ENCODE results near the gene A4GNT. TPM values are rescaled to one million over a fixed set of nuclear protein-coding genes. Genes with fewer than 3 reads are reported as not detected.
"Not testable (repeated sequence)": the region's sequence is repeated elsewhere in the genome, so short reads cannot be mapped to it uniquely, and the experiment has no call there.

The A4GNT gene
- total and polyA plus RNA-seq, 4 experiments from 2014 or later, result not detected

GRCh38 chr3:138103466-138103865, 28.7 kb downstream of the A4GNT start:
- Histone ChIP-seq H3K36me3 (ENCODE audit: insufficient read depth, low read length) (no peaks in the 10 kb centered on the region), H3K27ac (ENCODE audit: low read depth, low read length) (no peak overlapping the region), H3K4me3 (ENCODE audit: low read length in 2 of 2) (no peak overlapping the region), H3K9me3 (ENCODE audit: control insufficient read depth in 1 of 2, low read length in 2 of 2) (no peaks in the 10 kb centered on the region), H3K27me3 (ENCODE audit: insufficient read depth, low read length) (no peaks in the 10 kb centered on the region), H3K4me1 (ENCODE audit: insufficient read depth, low read length) (no peaks in the 10 kb centered on the region)
- DNase-seq, result no peak
- CTCF ChIA-PET (ENCODE audit: partially characterized antibody), result interaction anchor here (1.3 kb wide), 1 partner anchor 33 kb away, joined by 3 read pairs; no protein-coding TSS in a partner anchor
- intact Hi-C loops (cut with micrococcal nuclease), result no loop called here
- Mint-ChIP-seq H3K4me3 (no peak overlapping the region), H3K4me1 (no peaks in the 10 kb centered on the region), H3K9me3 (peaks cover 0 to 2% (median 0%) of the 10 kb centered on the region in 8 donors), H3K27me3 (peaks cover 3 to 6% of the 10 kb centered on the region in 2 donors), H3K27ac (no peak overlapping the region), H3K36me3 (no peaks in the 10 kb centered on the region)
- POLR2A ChIA-PET (ENCODE audit: partially characterized antibody), result no interaction called here

- H3K4me1 ChIP-seq (ENCODE audit: insufficient read depth, low read length); POLR2A ChIA-PET (ENCODE audit: partially characterized antibody); H3K27ac Mint-ChIP-seq; H3K27me3 ChIP-seq (ENCODE audit: insufficient read depth, low read length); H3K9me3 ChIP-seq (ENCODE audit: control insufficient read depth in 1 of 2, low read length in 2 of 2); H3K36me3 ChIP-seq (ENCODE audit: insufficient read depth, low read length); H3K27ac ChIP-seq (ENCODE audit: low read depth, low read length); H3K36me3 Mint-ChIP-seq; H3K9me3 Mint-ChIP-seq; H3K4me1 Mint-ChIP-seq; H3K4me3 ChIP-seq (ENCODE audit: low read length in 2 of 2); DNase-seq; intact Hi-C loops (cut with micrococcal nuclease); H3K4me3 Mint-ChIP-seq; H3K27me3 Mint-ChIP-seq: not testable (repeated sequence)
- CTCF ChIA-PET (ENCODE audit: partially characterized antibody), result interaction anchor here (0.9 to 1.5 kb wide), 2 partner anchors 15 to 19 kb away, joined by 3 to 4 read pairs; no protein-coding TSS in a partner anchor
Observed at GRCh38 chr3:138101351-138101940, 30.7 kb downstream of the A4GNT start.

- Mint-ChIP-seq H3K4me3 (no peak overlapping the region), H3K27me3 (peaks cover 4 to 5% of the 10 kb centered on the region in 2 donors), H3K36me3 (no peaks in the 10 kb centered on the region), H3K27ac (no peak overlapping the region), H3K9me3 (no peaks in the 10 kb centered on the region), H3K4me1 (no peaks in the 10 kb centered on the region)
- POLR2A ChIA-PET (ENCODE audit: partially characterized antibody), result no interaction called here
- no peaks in the 10 kb centered on the region for H3K36me3 ChIP-seq (ENCODE audit: insufficient read depth, low read length)
- CTCF ChIA-PET (ENCODE audit: partially characterized antibody), result interaction anchor here (1.4 kb wide), 1 partner anchor 13 kb away, joined by 4 read pairs; no protein-coding TSS in a partner anchor
- no peaks in the 10 kb centered on the region for H3K27me3 ChIP-seq (ENCODE audit: insufficient read depth, low read length)
- intact Hi-C loops (cut with micrococcal nuclease), result no loop called here
- H3K27ac ChIP-seq (ENCODE audit: low read depth, low read length), result no peak overlapping the region
- no peaks in the 10 kb centered on the region for H3K4me1 ChIP-seq (ENCODE audit: insufficient read depth, low read length)
- H3K9me3 ChIP-seq (ENCODE audit: control insufficient read depth in 1 of 2, low read length in 2 of 2), result no peaks in the 10 kb centered on the region
- no peak for DNase-seq
- no peak overlapping the region for H3K4me3 ChIP-seq (ENCODE audit: low read length in 2 of 2)
Observed at GRCh38 chr3:138099417-138099816, 32.8 kb downstream of the A4GNT start.

GRCh38 chr3:138097192-138098172, 34.7 kb downstream of the A4GNT start:
- DNase-seq, result no peak
- ChIA-PET CTCF (ENCODE audit: partially characterized antibody) (interaction anchor here (1.1 kb wide), 1 partner anchor 23 kb away, joined by 3 read pairs; no protein-coding TSS in a partner anchor), POLR2A (ENCODE audit: partially characterized antibody) (no interaction called here)
- no peak overlapping the region for H3K4me3 ChIP-seq (ENCODE audit: low read length in 2 of 2)
- no peaks in the 10 kb centered on the region for H3K36me3 ChIP-seq (ENCODE audit: insufficient read depth, low read length)
- no peaks in the 10 kb centered on the region for H3K9me3 ChIP-seq (ENCODE audit: control insufficient read depth in 1 of 2, low read length in 2 of 2)
- Mint-ChIP-seq H3K36me3 (no peaks in the 10 kb centered on the region), H3K9me3 (no peaks in the 10 kb centered on the region), H3K4me1 (no peaks in the 10 kb centered on the region), H3K27ac (no peak overlapping the region), H3K27me3 (peaks cover 3 to 5% of the 10 kb centered on the region in 2 donors), H3K4me3 (no peak overlapping the region)
- no peaks in the 10 kb centered on the region for H3K27me3 ChIP-seq (ENCODE audit: insufficient read depth, low read length)
- intact Hi-C loops (cut with micrococcal nuclease), result no loop called here
- no peak overlapping the region for H3K27ac ChIP-seq (ENCODE audit: low read depth, low read length)
- no peaks in the 10 kb centered on the region for H3K4me1 ChIP-seq (ENCODE audit: insufficient read depth, low read length)

- no peak overlapping the region for H3K4me3 Mint-ChIP-seq
- ChIA-PET POLR2A (ENCODE audit: partially characterized antibody) (no interaction called here), CTCF (ENCODE audit: partially characterized antibody) (interaction anchor here (1.4 to 1.9 kb wide), 3 partner anchors 11 to 25 kb away, joined by 4 to 5 read pairs (median 5); no protein-coding TSS in a partner anchor)
- intact Hi-C loops (cut with micrococcal nuclease), result no loop called here
- no peaks in the 10 kb centered on the region for H3K9me3 Mint-ChIP-seq
- Histone ChIP-seq H3K9me3 (ENCODE audit: control insufficient read depth in 1 of 2, low read length in 2 of 2) (no peaks in the 10 kb centered on the region), H3K27ac (ENCODE audit: low read depth, low read length) (no peak overlapping the region), H3K4me1 (ENCODE audit: insufficient read depth, low read length) (no peaks in the 10 kb centered on the region), H3K27me3 (ENCODE audit: insufficient read depth, low read length) (no peaks in the 10 kb centered on the region), H3K4me3 (ENCODE audit: low read length in 2 of 2) (no peak overlapping the region), H3K36me3 (ENCODE audit: insufficient read depth, low read length) (no peaks in the 10 kb centered on the region)
- no peak for DNase-seq
- H3K27me3 Mint-ChIP-seq, result peaks cover 4 to 7% of the 10 kb centered on the region in 2 donors
- H3K27ac Mint-ChIP-seq, result no peak overlapping the region
- no peaks in the 10 kb centered on the region for H3K36me3 Mint-ChIP-seq
- H3K4me1 Mint-ChIP-seq, result no peaks in the 10 kb centered on the region
Observed at GRCh38 chr3:138093721-138094120, 38.5 kb downstream of the A4GNT start.

GRCh38 chr3:138092023-138092422, 40.2 kb downstream of the A4GNT start:
- POLR2A ChIA-PET (ENCODE audit: partially characterized antibody), result no interaction called here
- Histone ChIP-seq H3K27me3 (ENCODE audit: insufficient read depth, low read length) (no peaks in the 10 kb centered on the region), H3K36me3 (ENCODE audit: insufficient read depth, low read length) (no peaks in the 10 kb centered on the region), H3K4me3 (ENCODE audit: low read length in 2 of 2) (no peak overlapping the region), H3K9me3 (ENCODE audit: control insufficient read depth in 1 of 2, low read length in 2 of 2) (no peaks in the 10 kb centered on the region), H3K4me1 (ENCODE audit: insufficient read depth, low read length) (no peaks in the 10 kb centered on the region), H3K27ac (ENCODE audit: low read depth, low read length) (no peak overlapping the region)
- H3K27me3 Mint-ChIP-seq, result peaks cover 4 to 12% of the 10 kb centered on the region in 2 donors
- intact Hi-C loops (cut with micrococcal nuclease), result no loop called here
- H3K4me1 Mint-ChIP-seq, result no peaks in the 10 kb centered on the region
- CTCF ChIA-PET (ENCODE audit: partially characterized antibody), result interaction anchor here (1.8 kb wide), 1 partner anchor 27 kb away, joined by 5 read pairs; no protein-coding TSS in a partner anchor
- H3K4me3 Mint-ChIP-seq, result no peak overlapping the region
- H3K9me3 Mint-ChIP-seq, result no peaks in the 10 kb centered on the region
- no peak overlapping the region for H3K27ac Mint-ChIP-seq
- no peak for DNase-seq
- H3K36me3 Mint-ChIP-seq, result no peaks in the 10 kb centered on the region

GRCh38 chr3:138089091-138089490, 43.1 kb downstream of the A4GNT start:
- H3K9me3 ChIP-seq (ENCODE audit: control insufficient read depth in 1 of 2, low read length in 2 of 2), result no peaks in the 10 kb centered on the region
- intact Hi-C loops (cut with micrococcal nuclease), result no loop called here
- no peaks in the 10 kb centered on the region for H3K36me3 ChIP-seq (ENCODE audit: insufficient read depth, low read length)
- no peaks in the 10 kb centered on the region for H3K36me3 Mint-ChIP-seq
- no peak overlapping the region for H3K4me3 ChIP-seq (ENCODE audit: low read length in 2 of 2)
- DNase-seq, result no peak
- ChIA-PET CTCF (ENCODE audit: partially characterized antibody) (interaction anchor here (1.0 kb wide), 1 partner anchor 20 kb away, joined by 3 read pairs; no protein-coding TSS in a partner anchor), POLR2A (ENCODE audit: partially characterized antibody) (no interaction called here)
- no peak overlapping the region for H3K27ac Mint-ChIP-seq
- H3K27me3 Mint-ChIP-seq, result peaks cover 4 to 9% of the 10 kb centered on the region in 2 donors
- peaks cover 0 to 2% (median 0%) of the 10 kb centered on the region in 8 donors for H3K9me3 Mint-ChIP-seq
- no peaks in the 10 kb centered on the region for H3K4me1 ChIP-seq (ENCODE audit: insufficient read depth, low read length)
- no peak overlapping the region for H3K27ac ChIP-seq (ENCODE audit: low read depth, low read length)
- no peak overlapping the region for H3K4me3 Mint-ChIP-seq
- H3K27me3 ChIP-seq (ENCODE audit: insufficient read depth, low read length), result no peaks in the 10 kb centered on the region
- H3K4me1 Mint-ChIP-seq, result no peaks in the 10 kb centered on the region

Measured in CD4-positive, alpha-beta memory T cell (primary cell).